ENCODE results near the gene ZSCAN22.

- no peak for TF ChIP-seq CTCF (conservative IDR thresholded peaks at IDR 0.05; ENCODE audit: low read depth, low read length)
- no peak for TF ChIP-seq EZH2 (IDR thresholded peaks at IDR 0.05; ENCODE audit: borderline replicate concordance, low read depth, low read length, poor library complexity, severe bottlenecking)
These were observed 22.5 kb upstream of the ZSCAN22 start for GRCh38 chr19:58304255-58304654.

All from A673 (cell line).